Hepatic stellate cell (primary cell): ENCODE results near the gene KCNJ11.
"Not testable (repeated sequence)": the region's sequence is repeated elsewhere in the genome, so short reads cannot be mapped to it uniquely, and the experiment has no call there.

ENCODE experiments used
- DNase-seq: peaks from one replicate; pipeline ENCODE4 v3.0.0; 2011; ENCODE audit warnings: low spot score

KCNJ11 gene

DNA sequence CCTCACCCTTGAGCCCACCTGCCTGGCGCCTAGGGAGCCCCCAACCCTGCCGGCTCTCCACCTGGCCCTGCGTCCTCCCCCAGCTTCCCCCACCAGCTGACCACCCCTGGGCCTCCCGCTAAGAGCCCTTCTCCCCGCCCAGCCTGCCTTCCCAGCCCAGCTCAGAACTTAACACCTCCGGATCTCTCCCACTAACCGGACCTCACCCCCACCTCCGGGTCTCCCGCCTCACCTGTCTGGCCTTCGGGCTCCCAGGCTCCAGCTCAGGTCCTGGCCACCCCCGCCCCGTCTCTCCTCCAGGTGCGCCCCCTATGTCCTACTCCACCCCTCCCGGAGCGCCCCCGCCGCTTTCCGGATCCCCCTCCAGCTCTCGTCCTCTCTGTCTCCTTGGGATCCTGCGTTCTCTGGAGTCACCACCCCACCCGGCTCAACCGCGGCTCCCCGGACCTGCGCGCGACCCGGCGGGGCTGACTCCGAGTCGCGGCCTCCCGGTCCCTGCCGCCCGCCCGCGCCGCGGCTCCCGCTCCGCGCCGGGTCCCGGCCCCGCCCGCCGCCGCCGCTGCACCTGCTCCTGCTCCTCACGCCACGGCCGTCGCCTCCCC lies at the start of gene KCNJ11:
Gene KCNJ11 (minus strand): TSS at position 51 of the 602 bp plus-strand sequence. CDS start 568 bp downstream, outside the sequence.
- no peak for DNase-seq

DNA sequence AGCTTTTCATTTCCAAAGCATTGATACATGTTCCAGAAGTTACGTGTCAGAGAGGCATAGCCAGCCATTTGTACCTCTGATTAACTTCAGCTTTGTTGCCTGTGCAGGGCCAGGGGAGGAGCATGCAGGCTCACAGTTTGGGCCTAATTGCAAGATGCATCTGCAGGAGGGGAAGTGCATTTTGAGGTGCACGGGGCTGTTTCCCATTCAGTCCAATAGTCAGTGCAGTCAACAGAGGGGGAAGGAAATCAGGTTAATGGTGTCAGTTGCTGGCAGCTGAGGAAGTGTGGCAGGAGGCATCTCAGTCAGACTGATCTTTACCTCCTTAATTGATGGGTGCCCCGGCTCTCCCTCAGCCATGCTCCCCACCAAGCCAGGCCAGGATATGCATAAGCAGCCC lies 48.9 kb upstream of the KCNJ11 start:
- no peak for DNase-seq

DNA sequence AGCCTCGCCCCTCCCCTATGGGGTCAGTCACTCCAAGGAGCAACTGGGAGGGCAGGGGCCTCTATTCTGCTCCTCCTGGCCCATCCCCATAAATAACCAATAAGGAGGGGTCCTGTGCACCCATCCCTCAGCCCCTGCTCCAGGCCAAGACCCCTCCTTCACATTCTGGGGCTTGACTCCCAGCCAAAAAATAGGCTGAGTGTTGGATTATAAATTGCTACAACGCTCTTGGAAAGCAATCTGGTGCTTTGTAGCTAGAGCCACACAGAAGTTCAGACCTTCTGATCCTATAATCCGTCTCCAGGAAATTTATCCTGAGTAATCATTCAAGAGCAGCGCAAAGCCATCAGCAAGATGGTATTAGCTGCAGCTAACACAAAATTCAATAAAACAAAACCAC lies 45.6 kb upstream of the KCNJ11 start:
- DNase-seq, result no peak

DNA sequence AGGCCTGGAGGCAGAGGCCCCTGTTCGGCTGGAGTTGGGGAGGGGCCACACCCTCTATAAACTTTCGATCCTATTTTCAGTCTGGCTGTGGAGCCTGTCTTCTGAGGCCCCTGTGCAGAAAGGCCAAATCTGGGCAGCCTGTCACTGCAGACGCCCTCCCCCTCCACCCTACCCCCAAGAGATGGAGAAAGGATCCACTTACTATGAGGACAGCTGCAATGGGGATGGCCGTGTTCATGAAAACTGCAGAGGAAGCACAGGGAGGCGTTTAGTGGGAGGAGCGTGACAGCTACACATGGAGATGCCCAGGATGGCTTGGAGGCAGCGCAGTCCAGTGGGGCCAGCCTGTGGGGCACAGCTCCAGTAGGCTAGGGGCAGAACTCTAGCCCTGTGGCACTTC lies 43.5 kb upstream of the KCNJ11 start:
- no peak for DNase-seq

DNA sequence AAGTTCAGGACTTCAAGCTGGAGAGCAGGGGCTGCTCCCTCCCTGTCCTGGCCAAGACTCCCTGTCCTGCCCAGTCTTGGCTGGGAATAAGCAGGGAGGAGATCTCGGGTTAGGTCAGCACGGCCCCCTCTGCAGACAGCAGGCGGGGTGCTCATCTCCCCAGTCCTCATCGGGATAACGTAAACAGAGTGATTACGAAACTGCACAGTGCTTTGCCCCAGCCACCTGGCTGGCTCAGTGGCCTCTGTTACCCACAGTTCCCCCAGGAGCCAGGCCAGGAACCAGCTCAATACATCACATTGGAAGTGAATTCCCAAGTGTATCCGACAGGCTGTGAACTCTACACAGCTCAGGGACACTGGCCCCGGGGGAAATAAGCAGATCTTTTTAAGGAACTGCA lies 42.7 kb upstream of the KCNJ11 start:
- DNase-seq, result no peak

DNA sequence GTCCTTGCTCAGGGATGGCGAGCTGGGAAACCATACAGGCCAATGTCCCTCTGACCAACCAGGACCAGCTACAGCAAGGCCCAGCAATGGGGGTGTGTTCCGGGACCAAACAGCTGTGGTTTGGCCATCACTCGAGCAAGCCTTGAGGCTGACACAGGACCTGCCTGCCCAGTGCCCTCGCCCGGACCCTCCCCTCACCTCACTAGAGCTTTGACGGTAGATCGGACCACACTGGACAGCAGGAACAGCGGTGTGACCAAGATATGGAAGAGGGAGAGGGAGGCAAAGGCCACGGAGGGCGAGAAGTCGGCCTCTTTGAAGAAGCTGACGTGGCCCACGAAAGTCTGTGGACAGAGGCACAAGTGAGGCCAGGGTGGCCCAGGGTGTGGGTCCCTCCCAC lies 42.2 kb upstream of the KCNJ11 start:
- no peak for DNase-seq

DNA sequence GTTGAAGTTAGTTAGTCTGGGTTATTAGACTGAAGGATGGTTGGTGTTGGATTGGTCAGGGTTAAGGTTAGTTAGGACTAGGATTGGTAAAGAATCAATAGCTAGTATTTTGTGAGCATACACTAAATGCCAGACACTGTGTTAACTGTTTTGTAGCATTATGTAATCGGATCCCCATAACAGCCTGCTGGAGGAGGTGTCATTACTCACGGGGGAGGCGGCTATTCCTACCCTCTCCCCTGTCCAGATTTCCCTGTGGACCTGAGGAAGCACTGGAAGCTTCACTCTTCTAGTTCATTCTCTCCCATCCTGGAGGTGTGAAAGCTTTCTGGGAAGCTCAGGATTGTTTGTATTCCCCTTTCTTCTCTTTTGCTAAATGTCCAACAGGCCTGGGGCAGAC lies 40.5 kb upstream of the KCNJ11 start:
- DNase-seq, result no peak

DNA sequence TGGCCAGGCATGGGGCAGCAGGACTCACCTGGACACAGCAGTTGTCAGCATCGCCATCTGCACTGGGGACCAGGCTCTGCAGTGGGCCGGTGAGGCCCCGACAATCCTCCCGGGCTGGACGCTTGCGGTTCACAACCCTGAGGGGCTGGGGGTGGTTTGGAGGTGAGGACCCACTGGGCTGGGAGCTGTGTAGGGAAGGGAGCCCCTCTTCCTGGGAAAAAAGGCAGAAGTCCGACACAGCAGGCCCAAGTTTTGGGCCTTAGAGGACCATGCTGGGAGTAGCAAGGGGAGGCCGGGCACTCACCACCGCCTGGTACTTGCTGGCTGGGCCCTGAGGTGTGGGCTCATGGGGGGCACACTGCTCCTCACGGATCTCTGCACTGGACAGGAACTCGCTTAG lies 39.8 kb upstream of the KCNJ11 start:
- DNase-seq, result no peak

DNA sequence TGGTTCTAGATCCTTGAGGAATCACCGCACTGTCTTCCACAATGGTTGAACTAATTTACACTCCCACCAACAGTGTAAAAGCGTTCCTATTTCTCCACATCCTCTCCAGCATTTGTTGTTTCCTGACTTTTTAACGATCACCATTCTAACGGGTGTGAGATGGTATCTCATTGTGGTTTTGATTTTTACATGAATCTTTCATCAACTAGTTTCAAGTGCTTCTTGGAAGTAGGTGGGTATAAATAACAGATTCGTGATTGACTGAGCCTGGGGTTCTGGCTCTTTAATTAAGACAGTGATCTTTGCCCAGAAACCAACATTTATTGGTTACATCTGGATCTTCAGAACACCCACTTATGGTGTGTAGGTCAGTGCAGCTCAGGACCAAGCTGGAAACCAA lies 37.8 kb upstream of the KCNJ11 start:
- DNase-seq, result not testable (repeated sequence)

DNA sequence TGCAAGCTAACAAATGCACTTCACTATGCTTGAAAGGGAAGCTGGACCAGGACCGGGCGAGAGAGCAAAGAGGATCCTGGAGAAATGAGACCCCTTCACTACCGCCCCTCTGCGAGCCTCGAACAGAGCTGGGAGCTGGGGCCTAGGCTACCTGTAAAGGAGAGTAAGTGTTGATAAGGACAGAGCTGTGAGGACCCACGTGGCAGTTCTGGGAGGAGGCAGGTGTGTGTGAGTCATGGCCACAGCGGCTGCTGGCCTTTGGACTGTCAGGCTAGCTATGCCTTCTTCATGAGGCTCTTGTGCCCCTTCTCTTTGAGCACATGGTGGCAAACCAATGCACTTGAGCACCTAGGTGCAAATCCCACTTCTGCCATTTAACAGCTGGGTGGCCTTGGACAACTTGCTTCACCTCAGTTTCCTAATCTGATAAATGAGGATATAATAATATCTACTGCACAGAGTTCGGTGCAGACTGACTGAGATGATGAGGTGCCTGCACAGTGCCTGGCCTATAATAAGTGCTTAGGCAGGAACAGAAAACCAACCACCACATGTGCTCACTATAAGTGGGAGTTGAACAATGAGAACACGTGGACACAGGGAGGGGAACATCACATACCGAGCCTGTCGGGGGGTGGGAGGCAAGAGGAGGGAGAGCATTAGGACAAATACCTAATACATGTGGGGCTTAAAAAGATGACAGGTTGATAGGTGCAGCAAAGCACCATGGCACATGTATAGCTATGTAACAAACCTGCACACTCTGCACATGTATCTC lies 35.3 kb upstream of the KCNJ11 start:
- no peak for DNase-seq

DNA sequence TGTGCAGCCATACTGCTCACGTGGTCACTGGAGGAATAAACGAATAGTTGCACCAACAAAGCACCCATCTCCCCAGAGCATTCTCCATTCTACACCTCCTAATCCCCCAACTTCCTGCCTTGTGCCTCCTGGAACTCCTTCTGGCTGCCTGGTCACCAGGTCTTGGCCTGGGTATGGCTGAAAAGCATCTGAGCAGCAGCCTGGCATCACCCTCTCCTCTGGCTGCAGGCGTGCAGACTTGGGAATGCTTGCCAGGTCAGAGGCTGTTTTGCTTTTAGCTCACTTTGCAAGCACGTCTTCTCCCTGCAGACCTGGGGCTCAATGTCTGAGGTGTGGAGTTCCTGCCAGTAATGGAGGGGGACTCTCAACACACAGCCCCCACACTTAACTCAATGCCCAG lies 33.3 kb upstream of the KCNJ11 start:
- no peak for DNase-seq

DNA sequence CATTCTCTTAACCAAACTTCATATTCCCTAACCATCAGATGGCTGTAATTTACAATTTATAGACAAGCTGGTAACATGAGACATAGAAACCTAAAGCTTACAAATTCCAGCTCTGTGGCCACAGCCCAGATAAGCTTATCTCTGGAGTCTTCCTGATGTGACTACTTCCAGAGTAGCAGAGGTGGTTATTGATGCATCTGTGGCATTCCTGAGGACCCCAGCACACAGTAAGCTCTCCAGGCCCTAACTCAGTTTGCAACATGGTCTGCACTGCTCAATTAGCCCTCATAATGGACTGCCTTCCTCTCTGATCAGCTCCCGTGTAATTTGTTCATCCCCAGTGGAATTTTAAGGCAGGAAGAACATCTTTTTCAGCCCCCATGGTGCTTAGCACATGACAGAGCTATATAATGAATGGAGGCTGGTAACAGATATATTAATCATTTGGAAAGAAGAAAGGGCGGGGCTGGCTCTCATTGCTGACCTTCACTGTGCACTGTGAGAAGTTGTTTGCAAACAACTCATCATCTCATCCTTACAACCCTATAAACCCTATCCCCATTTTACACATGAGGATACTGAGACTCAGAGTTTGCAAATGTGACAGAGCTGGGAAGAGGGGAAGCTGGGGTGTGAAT lies 30.1 kb upstream of the KCNJ11 start:
- DNase-seq, result no peak

DNA sequence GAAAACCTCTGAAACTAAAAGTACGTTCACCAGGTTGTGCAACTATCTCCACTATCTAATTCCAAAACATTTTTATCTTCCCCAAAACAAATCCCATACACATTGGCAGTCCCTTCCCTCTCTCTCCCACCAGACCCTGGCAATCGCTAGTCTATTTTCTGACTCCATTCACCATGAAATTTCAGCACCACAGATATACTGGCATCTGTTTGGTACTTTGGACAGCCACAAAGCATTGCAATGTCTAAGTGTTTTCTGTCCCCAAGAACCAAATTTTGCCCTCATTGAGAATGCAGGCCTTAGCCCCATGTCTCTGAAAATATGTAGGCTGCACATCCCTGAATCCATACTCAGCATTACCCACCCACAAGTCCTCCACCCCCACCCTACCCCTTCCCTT lies 28.0 kb upstream of the KCNJ11 start:
- DNase-seq, result no peak

DNA sequence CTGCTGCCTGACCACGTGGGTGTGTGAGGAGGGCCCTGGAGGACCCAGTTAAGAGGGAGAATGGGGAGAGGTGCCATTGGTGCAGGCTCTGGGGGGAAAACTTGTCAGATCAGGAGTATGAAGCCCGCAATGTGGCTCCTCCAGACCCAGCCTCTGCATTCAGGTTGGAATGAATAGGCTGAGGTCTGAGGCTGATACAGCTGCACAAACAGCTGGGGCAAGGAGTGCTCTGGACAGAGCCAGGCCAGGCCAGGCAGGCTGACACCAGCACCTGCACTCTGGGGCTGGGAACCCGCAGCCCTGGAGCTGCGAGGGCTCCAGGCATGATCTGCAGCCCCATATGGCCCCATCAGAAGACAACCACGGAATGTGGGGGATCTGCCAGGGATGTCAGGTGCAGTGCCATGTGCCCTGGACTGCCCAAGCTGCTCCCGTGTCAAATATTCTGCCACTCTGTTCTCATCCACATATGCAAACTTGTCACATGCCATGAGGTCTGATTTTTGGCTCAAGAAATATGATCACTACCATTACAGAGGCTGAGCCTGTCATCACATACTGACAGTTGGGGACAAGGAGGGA lies 27.2 kb upstream of the KCNJ11 start:
- no peak for DNase-seq

DNA sequence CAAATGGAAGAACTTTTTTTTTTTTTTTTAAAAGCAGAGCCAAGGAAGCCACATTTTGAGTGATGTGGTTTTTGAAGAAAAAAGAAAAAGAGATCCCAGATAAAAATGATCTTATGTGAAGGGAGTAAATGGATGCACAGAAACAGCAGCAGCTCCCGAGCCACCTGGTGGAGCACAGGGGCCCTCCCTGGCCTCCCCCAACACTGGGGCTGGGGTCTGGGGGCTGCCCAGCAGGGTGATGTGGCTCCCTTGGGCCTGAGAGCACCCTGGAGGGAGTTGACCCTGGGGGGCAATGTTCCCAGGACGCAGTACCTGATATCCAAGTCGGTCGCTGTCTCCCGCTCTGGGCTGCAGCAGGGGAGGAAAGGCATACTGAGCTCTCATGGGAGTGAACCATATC lies 26.5 kb upstream of the KCNJ11 start:
- DNase-seq, result no peak

DNA sequence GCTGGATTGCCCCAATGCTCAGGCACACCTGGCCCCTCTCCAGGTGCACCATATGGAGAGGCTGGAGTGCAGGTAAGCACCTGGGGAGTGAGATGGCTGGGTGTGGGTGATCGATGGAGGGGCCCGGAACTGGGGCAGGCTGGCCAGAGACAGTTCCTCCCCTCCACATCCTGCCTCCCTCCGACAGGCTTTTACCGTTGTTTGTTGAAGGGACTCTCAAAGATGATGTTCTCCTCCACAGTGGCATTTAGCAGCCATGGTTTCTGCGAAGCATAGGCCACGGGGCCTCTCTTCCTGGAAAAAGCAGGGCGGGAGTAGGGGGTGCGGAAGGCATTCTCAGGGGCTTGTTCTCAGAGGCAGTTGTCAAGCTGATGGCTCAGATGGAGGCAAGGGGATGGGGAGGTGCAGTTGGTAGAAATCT lies 25.9 kb upstream of the KCNJ11 start:
- DNase-seq, result no peak

DNA sequence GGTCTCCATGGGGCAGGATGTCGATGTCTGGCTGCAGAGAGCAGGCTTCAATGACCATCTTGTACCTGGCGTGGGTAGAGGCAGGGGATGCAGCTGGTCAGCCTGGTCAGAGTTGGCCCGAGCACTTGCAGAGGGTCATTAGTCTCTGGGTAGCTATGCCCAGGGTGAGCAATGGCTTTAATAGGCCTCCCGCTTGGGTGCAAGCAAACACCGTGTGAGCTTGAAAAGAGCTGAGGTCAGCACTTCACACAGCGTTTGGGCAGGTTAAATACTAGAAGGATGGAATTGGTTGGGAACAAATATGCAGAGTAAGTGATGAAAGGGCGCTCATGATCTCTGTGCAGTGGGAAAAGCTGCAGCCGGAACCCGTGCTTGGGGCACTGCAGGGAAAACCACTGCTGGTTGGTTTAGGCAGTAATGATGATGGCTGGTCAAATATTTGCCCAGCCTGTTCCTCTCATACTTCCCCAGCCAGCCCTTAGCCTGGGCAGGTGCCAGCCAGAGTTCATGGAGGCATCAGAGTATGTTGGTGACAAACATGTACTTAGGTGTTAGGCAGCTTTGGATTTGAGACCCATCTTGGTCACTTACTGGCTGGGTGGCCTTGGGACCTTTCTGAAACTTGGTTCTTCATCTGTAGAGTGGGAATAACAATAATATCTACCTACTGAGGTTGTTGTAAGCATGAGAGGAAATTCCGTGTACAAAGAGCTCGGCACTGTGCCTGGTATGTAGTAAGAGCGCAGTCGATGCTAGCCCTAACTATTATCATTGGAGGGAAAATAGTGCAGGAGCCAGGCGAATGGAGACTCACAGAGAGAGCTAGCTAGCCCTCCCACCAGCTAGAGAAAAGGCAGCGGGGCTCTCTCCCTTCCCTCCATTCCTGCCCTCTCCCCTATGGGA lies 25.2 kb upstream of the KCNJ11 start:
- DNase-seq, result no peak

DNA sequence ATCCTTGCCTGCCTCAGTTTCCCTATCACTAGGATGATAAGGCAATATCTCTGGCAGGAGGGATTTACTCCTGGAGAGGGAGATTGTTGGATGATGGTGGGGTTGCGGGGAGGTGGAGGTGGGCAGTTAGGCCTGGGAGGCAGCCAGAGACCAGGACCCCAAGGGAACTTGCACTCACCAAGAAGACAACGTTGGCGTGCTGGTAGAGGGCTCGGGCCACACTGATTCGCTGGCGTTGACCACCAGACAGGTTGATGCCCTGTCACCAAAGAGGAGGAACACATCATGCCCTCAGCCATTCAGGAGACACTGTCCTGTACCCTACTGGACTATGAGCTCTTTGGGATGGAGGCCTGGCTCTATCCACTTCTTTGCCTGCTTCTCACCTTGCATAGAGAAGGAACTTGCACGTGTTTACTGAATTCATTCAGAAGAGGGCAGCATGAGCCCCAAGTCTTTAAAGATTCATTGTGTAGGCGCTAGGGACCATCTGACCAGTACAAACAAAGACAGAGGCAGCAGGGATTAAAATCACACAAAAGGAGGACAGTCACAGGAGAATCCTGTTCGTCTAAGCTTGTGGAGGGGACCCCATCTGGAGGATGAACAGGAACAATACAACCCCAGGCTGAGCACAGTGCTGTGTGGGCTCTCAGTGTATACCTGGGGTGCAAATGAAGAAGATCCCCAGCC lies 24.2 kb upstream of the KCNJ11 start:
- no peak for DNase-seq

DNA sequence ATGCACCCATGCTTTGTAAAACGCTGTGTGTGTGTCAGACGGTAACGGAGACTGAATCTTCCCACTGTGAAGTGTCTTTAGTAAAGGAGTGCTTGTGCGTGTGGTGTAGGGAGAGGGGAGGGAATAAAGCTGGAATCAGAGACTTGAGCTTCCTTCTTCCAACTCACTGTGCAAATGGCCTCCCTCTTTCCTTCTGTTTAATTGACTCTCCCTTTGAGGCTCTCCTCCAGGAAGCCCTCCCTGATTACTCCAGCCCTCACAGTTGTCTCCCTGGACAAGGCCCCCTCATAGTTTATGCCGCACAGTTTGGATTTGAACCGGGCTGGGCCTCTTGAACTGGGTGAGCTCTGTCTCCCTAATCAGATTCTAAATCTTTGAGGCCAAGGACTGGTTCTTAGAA lies 23.0 kb upstream of the KCNJ11 start:
- DNase-seq, result no peak

DNA sequence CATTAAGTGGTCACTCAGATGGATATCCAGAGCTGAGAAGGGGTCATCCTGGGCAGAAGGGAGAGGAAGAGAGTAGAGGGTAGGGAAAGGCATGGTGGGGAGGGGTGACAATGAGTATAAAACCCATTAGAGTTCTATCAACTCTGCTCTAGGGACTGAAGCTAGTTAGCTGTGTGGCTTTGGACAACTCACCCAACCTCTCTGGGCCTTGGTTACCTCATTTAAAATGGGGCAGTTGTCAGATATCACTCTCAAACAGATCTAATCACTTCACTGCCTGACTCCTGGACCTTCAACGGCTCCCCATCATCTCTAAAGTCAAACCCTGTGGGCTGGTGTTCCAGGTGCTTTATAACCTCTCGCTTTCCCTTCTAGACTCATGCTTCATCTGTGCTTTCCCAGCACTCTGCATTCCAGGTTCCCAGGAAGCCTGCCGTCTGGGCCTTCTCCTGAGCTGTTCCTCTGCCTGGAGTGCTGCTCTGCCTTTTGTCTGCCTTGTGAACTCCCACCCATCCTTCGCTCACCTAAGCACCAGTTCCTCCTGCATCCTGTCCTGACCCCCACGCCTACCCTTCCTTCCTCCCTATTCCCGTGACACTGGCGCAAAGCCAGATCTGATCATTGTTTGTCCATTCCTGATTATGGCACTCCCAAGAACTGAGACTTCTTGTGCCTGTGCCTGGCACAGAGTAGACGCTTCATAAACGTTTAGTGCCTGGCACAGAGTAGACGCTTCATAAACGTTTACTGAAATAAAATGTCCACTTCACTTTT lies 22.3 kb upstream of the KCNJ11 start:
- no peak for DNase-seq

DNA sequence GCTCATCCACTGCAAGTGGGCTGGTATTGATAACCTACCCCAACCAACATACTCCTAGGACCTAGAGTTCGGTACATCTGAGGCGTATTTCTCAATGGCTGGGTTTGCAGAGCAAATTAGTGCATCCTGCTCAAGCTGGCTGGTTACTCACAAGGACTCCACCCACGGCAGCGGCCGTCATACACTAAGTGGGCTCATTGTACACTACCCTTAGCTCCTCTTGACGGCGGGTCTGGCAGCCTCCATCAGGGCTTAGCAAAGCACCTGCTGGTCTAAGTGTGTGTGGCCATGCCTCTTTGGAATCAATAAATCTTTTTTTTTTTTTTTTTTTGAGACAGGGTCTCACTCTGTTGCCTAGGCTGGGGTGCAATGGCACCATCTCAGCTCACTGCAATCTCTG lies 20.2 kb upstream of the KCNJ11 start:
- no peak for DNase-seq
